Measurements from ENCODE around the gene HTATSF1.

The HTATSF1 gene

GRCh38 chrX:136496186-136496763 lies 1.1 kb upstream of the HTATSF1 start:
- no peak for DNase-seq (ENCODE audit: low read depth)

- DNase-seq (ENCODE audit: low read depth): peak; percentile 75
Observed at GRCh38 chrX:136496764-136497555, 432 bp upstream of the HTATSF1 start.

DNA sequence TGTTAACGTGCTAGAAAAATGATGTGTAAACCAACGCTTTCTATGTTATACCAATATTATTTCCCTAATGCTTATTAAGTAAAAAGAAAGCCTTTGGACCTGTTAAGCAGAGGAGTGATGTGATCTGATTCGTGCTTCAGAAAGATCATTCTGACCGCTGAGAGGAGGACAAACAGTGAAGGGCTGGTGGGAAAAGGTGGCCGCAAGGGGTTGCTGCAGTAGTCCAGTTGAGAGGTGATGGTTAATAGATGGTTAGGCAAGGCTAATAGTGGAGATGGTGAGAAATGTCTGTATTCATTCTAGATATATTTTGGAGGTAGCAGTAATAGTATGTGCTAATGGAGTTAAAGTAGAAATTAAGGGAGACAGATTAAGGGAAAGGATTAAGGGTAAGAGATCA lies 21.7 kb downstream of the HTATSF1 start:
- no peak for DNase-seq (ENCODE audit: low read depth)

DNA sequence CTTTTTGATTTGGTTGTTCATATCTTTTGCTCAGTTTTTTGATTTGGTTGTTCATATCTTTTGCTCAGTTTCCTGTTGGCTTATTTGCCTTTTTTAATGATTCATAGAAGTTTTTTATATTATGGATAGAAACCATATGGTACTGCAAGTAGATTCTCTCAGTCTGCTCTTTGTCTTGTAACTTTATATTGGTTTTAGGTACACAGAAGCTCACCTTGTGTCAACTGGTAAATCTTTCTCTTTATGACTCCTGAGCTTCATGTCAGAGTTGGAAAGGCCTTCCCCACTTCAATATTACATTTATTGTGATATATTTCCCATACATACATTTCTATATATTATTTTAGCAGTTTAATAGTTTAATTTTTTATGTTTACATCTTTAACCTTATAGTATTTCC lies 26.4 kb downstream of the HTATSF1 start:
- no peak for DNase-seq (ENCODE audit: low read depth)

DNA sequence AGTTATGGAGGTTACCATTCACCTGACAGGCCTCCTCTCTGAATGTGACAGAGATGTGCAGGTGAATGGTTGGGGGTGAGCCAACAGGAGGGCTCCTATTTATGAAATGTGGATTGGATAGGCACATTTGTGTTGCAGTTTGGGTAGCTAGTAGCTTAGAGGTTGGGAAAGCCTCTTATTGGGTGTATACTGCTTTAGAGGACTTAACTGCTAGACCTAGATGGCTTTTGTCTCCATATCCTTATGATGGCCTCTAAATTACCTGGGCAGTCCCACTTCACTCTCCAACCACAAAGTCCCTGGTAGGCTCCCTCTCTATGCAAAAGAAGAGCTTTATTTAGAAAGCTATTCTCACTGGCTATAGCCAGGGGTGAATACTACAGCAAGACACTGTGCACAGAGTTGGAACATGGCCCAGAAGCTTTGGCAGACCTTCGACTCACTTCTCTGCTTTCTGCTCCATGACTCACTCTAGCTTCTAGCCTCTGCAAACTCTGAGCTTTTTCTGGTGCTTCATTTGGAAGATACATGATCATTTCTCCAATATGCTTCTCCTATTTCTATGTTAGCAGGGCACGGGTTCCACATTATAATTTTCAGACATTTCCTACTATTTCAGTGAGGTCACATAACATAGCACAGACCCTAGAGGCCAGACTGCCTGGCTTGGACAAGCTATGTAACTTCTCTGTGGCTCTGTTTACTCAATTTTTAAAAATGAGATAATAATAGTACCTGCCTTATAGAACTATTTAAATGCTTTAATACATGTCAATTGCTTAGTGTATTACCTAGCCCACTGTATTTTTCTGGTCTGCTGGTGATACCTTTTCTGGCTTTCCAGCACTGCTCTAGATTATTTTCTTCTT lies 28.6 kb downstream of the HTATSF1 start:
- DNase-seq (ENCODE audit: low read depth): no peak

- DNase-seq (ENCODE audit: low read depth): no peak
Observed at GRCh38 chrX:136528645-136529315, 31.4 kb downstream of the HTATSF1 start.

DNA sequence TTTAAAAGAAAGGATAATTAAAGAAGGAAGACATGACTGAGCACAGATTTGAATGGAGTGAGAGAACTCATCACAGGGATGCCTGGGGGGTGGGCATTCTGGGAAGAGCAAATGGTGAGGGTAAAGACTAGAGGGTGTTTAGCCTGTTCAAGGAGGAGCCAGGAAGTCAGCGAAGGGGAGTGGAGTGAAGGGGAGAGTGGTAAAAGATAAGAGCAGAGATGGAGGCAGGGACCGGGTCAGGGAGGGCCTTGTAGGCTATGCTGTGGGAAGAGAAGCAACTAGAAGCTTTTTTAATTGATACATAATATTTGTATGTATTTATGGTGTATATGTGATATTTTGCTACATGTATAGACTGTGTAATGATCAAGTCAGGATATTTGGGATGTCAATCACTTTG lies 32.4 kb downstream of the HTATSF1 start:
- DNase-seq (ENCODE audit: low read depth): no peak

DNA sequence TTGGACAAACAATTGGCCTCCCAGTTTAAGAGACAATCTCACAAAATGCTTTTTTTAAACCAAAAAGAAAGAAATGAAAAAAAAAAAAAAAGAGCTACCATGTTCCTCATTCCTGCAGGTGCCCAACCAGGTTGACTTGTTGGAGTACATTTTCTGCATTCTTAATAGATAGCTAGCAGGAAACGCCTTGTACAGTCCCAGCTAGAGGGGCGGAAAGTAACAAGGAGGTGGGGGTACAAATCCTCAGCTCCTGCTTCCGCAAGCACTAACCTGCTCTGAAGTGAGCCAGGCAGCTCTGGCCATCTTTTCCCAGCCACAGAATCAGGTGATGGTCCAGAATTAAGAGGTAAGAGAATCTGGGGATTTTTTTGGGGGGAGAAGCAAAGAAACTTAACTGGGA lies 34.6 kb downstream of the HTATSF1 start, which contains the start of gene VGLL1:
VGLL1 (plus strand) TSS at position 265 of the 400 bp plus-strand sequence. CDS start 3,806 bp downstream, outside the sequence.
- no peak for DNase-seq (ENCODE audit: low read depth)

GRCh38 chrX:136534131-136534530 lies 36.7 kb downstream of the HTATSF1 start:
- no peak for DNase-seq (ENCODE audit: low read depth)

- DNase-seq (ENCODE audit: low read depth): no peak
Observed at GRCh38 chrX:136538811-136539210, 41.4 kb downstream of the HTATSF1 start.

- DNase-seq (ENCODE audit: low read depth): no peak
Observed at GRCh38 chrX:136540226-136540625, 42.8 kb downstream of the HTATSF1 start.

GRCh38 chrX:136541294-136541693 lies 43.9 kb downstream of the HTATSF1 start:
- DNase-seq (ENCODE audit: low read depth): no peak

DNA sequence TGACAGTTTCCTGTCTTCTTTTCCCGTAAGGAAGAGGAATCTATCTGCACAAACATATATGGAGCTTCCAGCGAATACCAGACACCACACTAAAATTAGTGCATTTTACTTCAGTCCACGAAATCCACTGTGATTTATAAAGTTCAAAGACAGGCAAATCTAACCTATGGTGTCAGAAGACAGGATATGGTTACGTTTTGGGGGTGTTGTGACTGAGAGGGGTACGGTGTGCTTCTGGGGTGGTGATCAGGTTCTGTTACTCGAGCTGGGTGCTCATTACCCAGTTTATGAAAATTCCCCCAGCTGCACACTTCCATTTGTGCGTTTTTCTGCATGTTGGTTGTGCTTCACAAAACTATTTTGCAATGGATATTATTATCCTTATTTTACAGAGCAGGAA lies 44.9 kb downstream of the HTATSF1 start:
- DNase-seq (ENCODE audit: low read depth): no peak

DNA sequence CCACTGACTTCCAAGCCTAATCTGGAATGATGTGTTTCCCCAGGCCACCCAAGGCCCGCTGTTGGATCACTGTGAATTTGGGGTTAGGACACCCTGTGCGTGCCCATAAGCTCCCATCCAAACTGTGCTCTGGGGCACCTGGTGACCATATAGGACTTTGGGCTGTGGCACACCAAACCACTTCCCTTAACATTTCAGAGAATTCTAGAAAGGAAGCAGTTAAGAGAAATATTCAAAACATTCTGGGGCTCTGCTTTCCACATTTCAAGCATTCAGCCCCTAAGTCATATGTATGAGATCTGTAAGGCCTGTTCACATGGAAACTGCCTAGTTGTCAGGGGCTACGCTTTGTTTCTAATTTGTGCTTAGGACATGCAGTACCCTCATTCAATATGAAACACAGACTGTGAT lies 49.0 kb downstream of the HTATSF1 start:
- no peak for DNase-seq (ENCODE audit: low read depth)

GRCh38 chrX:136549226-136549625 lies 51.8 kb downstream of the HTATSF1 start:
- DNase-seq (ENCODE audit: low read depth): no peak

GRCh38 chrX:136551410-136551809 lies 54.0 kb downstream of the HTATSF1 start:
- no peak for DNase-seq (ENCODE audit: low read depth)

DNA sequence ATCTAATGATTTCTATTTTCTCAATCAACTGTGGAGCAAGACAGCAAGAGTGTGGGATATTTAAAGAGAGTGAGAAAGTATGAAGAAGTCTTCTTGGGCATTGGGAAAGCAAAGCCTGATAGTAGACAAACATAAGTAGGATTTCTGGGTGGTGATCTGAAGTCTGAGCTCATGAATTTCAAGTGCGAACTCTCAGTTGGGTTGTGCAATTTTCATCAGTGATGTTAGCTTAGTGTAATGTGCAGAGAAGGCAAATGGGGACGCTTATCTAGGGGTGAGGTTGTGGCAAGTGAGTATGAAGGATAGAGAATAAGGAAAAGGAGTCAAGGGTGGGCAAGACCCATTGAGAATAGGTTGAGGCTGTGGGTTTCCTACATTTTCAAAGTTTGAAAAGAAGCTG lies 58.3 kb downstream of the HTATSF1 start:
- DNase-seq (ENCODE audit: low read depth): no peak

Data from activated T-helper 9 cell treated with anti-CD3 and anti-CD28 coated beads, Interleukin-2, amount 50 U/mL, for 16 hours (primary cell).